Lower lobe of right lung (tissue), 2 donors: ENCODE data around the gene MYO1C. TPM values are rescaled to one million over a fixed set of nuclear protein-coding genes. Genes with fewer than 3 reads are reported as not detected.

ENCODE experiments used
- ATAC-seq, 2 donors: fragments of 200-7000 bp; cut with Tn5 transposase; one replicate each; pipeline ENCODE4 v1.9.1; 2020 to 2022; ENCODE audit warnings: mild to moderate bottlenecking in 2 of 2, moderate library complexity in 2 of 2
- DNase-seq: peaks from one replicate; pipeline ENCODE4 v3.0.0-alpha.2; 2020
- H3K27ac ChIP-seq: fragments of 200-600 bp; one replicate; pipeline ENCODE4 v1.8.0; 2022
- H3K27me3 ChIP-seq: fragments of 200-600 bp; one replicate; pipeline ENCODE4 v1.8.0; 2022; ENCODE audit warnings: low read depth
- H3K36me3 ChIP-seq: fragments of 200-600 bp; one replicate; pipeline ENCODE4 v1.8.0; 2022; ENCODE audit warnings: mild to moderate bottlenecking
- H3K4me1 ChIP-seq: fragments of 200-600 bp; one replicate; pipeline ENCODE4 v1.8.0; 2022
- H3K4me3 ChIP-seq: fragments of 200-600 bp; one replicate; pipeline ENCODE4 v1.8.0; 2022; ENCODE audit warnings: mild to moderate bottlenecking
- H3K9me3 ChIP-seq: fragments of 200-600 bp; one replicate; pipeline ENCODE4 v1.8.0; 2022
- CTCF ChIP-seq: fragments of 200-600 bp; IDR thresholded peaks from one replicate; pipeline ENCODE4 v1.8.0; 2022; ENCODE audit warnings: antibody characterized with exemption, mild to moderate bottlenecking
- intact Hi-C: fragments of 100-400 bp; cut with DNase I; formaldehyde crosslinking; loops from one replicate; pipeline ENCODE4 v1.11.0; 2022
- total RNA-seq: library from RNA; stranded (reverse); fragmentation: NEBNext Ultra II Directional; extraction: Animal tissue kit (Norgen Biotek cat#: 25700); gene quantifications from one replicate; pipeline ENCODE4 v1.2.1, GENCODE V29; 2021
- donor health status: DM: no; HTN: yes; CAD: no; lungs with severe emphysema.

Gene MYO1C
- total RNA-seq, 1 donor from 2014 or later = 213 TPM

GRCh38 chr17:1486802-1487695 lies 5.4 kb downstream of the MYO1C start:
- H3K27me3 ChIP-seq = no peaks in the 10 kb centered on the region

GRCh38 chr17:1485423-1486376 lies 6.8 kb downstream of the MYO1C start:
- H3K9me3 ChIP-seq = no peaks in the 10 kb centered on the region
- peak overlapping the region; percentile 95 for H3K27ac ChIP-seq
- intact Hi-C loops = no loop called here
- H3K27me3 ChIP-seq = no peaks in the 10 kb centered on the region
- ATAC-seq = peak; percentile 41 to 49
- peaks cover 55% of the 10 kb centered on the region for H3K4me1 ChIP-seq
- TF ChIP-seq CTCF = no peak
- H3K36me3 ChIP-seq = peaks cover 33% of the 10 kb centered on the region
- DNase-seq = peak; percentile 83
- H3K4me3 ChIP-seq = peak overlapping the region; percentile 61

More at GRCh38 chr17:1486802-1487695, 5.4 kb downstream of the MYO1C start:
- H3K4me1 ChIP-seq = peaks cover 57% of the 10 kb centered on the region
- H3K4me3 ChIP-seq = peak overlapping the region; percentile 61
- intact Hi-C loops = no loop called here
- H3K9me3 ChIP-seq = no peaks in the 10 kb centered on the region
- peak overlapping the region; percentile 95 for H3K27ac ChIP-seq
- peaks cover 19% of the 10 kb centered on the region for H3K36me3 ChIP-seq
- ATAC-seq = peak; percentile 58 to 63
- no peak for TF ChIP-seq CTCF
- DNase-seq = peak; percentile 90

GRCh38 chr17:1484676-1485422 lies 7.6 kb downstream of the MYO1C start:
- intact Hi-C loops = no loop called here
- H3K27me3 ChIP-seq = no peaks in the 10 kb centered on the region
- peaks cover 41% of the 10 kb centered on the region for H3K36me3 ChIP-seq
- peak; percentile 55 to 59 for ATAC-seq
- H3K4me3 ChIP-seq = peak overlapping the region; percentile 61
- no peaks in the 10 kb centered on the region for H3K9me3 ChIP-seq
- peak overlapping the region; percentile 95 for H3K27ac ChIP-seq
- H3K4me1 ChIP-seq = peaks cover 47% of the 10 kb centered on the region
- TF ChIP-seq CTCF = no peak
- DNase-seq = peak; percentile 76

GRCh38 chr17:1484060-1484535 lies 8.4 kb downstream of the MYO1C start:
- H3K27me3 ChIP-seq = no peaks in the 10 kb centered on the region
- DNase-seq = no peak
- peaks cover 49% of the 10 kb centered on the region for H3K36me3 ChIP-seq
- no peaks in the 10 kb centered on the region for H3K9me3 ChIP-seq
- no peak for ATAC-seq
- H3K4me3 ChIP-seq = peak overlapping the region; percentile 61
- no peak for TF ChIP-seq CTCF
- peaks cover 39% of the 10 kb centered on the region for H3K4me1 ChIP-seq
- H3K27ac ChIP-seq = peak overlapping the region; percentile 95
- intact Hi-C loops = no loop called here

- H3K27ac ChIP-seq = peak overlapping the region; percentile 4
- no peak for TF ChIP-seq CTCF
- DNase-seq = no peak
- H3K27me3 ChIP-seq = no peaks in the 10 kb centered on the region
- ATAC-seq = no peak
- H3K4me3 ChIP-seq = no peak overlapping the region
- intact Hi-C loops = no loop called here
- H3K36me3 ChIP-seq = peaks cover 63% of the 10 kb centered on the region
- H3K9me3 ChIP-seq = no peaks in the 10 kb centered on the region
- peaks cover 29% of the 10 kb centered on the region for H3K4me1 ChIP-seq
Observed at GRCh38 chr17:1482680-1483079, 9.8 kb downstream of the MYO1C start.
